WTC11 (cell line): ENCODE measurements around the gene F13A1. TPM values are rescaled to one million over a fixed set of nuclear protein-coding genes. Genes with fewer than 3 reads are reported as not detected.

Experiments
- ATAC-seq: fragments of 200-7000 bp; cut with Tn5 transposase; 2 replicates; pipeline ENCODE4 v1.10.0; 2021; ENCODE audit warnings: mild to moderate bottlenecking, moderate library complexity
- CTCF ChIA-PET: fragments of 300-600 bp; sonication (Branson Sonifier 250); formaldehyde crosslinking; loops from one replicate; lab custom pipeline; 2021; ENCODE audit warnings: antibody characterized with exemption; lab: Charles Lee
- POLR2A ChIA-PET: fragments of 350-600 bp; sonication (Branson Sonifier 250); formaldehyde crosslinking; loops from one replicate; lab custom pipeline; 2021; ENCODE audit warnings: antibody characterized with exemption; lab: Charles Lee
- DNase-seq: peaks from one replicate; pipeline ENCODE4 v3.0.0; 2021; ENCODE audit warnings: low spot score
- H3K27ac Mint-ChIP-seq: 2 replicates; pipeline ENCODE4 v1.8.0; 2021; ENCODE audit warnings: mixed read lengths
- H3K27me3 Mint-ChIP-seq: 2 replicates; pipeline ENCODE4 v1.8.0; 2021; ENCODE audit warnings: low read depth, mild to moderate bottlenecking, moderate library complexity, mixed read lengths
- H3K36me3 Mint-ChIP-seq: 2 replicates; pipeline ENCODE4 v1.8.0; 2021; ENCODE audit warnings: mixed read lengths
- H3K4me1 Mint-ChIP-seq: 2 replicates; pipeline ENCODE4 v1.8.0; 2022; ENCODE audit warnings: mixed read lengths
- H3K4me3 Mint-ChIP-seq: 2 replicates; pipeline ENCODE4 v1.8.0; 2021; ENCODE audit warnings: mild to moderate bottlenecking, moderate library complexity, mixed read lengths
- H3K9me3 Mint-ChIP-seq: 2 replicates; pipeline ENCODE4 v1.8.0; 2021; ENCODE audit warnings: mixed read lengths
- ATF3 ChIP-seq: sonication (generic); formaldehyde crosslinking; conservative IDR thresholded peaks from 2 replicates; pipeline ENCODE4 v1.8.1; 2022; ENCODE audit warnings: mild to moderate bottlenecking, missing genetic modification reagents
- ELF4 ChIP-seq: sonication (generic); formaldehyde crosslinking; IDR thresholded peaks from 2 replicates; pipeline ENCODE4 v1.8.1; 2022; ENCODE audit warnings: low read depth, mild to moderate bottlenecking, moderate library complexity, missing genetic modification reagents
- FOXK1 ChIP-seq: sonication (generic); formaldehyde crosslinking; IDR thresholded peaks from 2 replicates; pipeline ENCODE4 v1.8.0; 2022; ENCODE audit warnings: mild to moderate bottlenecking, moderate library complexity, missing genetic modification reagents
- FOXP1 ChIP-seq: sonication (generic); formaldehyde crosslinking; IDR thresholded peaks from 2 replicates; pipeline ENCODE4 v1.8.0; 2022; ENCODE audit warnings: missing genetic modification reagents, mild to moderate bottlenecking, moderate library complexity, borderline replicate concordance
- FOXP4 ChIP-seq: sonication (generic); formaldehyde crosslinking; IDR thresholded peaks from 2 replicates; pipeline ENCODE4 v1.8.0; 2022; ENCODE audit warnings: mild to moderate bottlenecking, missing genetic modification reagents
- GTF2I ChIP-seq: fragments of 250-450 bp; sonication (Bioruptor Pico); conservative IDR thresholded peaks from 2 replicates; pipeline ENCODE4 v1.4.0; 2021; ENCODE audit warnings: mild to moderate bottlenecking
- KAT7 ChIP-seq: sonication (generic); formaldehyde crosslinking; IDR thresholded peaks from 2 replicates; pipeline ENCODE4 v1.8.1; 2023; ENCODE audit warnings: missing genetic modification reagents, mild to moderate bottlenecking, borderline replicate concordance
- MXD4 ChIP-seq: fragments of 250-450 bp; sonication (Bioruptor Pico); IDR thresholded peaks from 2 replicates; pipeline ENCODE4 v1.8.0; 2021; ENCODE audit warnings: mild to moderate bottlenecking, moderate library complexity, borderline replicate concordance
- NFE2L1 ChIP-seq: sonication (generic); formaldehyde crosslinking; IDR thresholded peaks from 2 replicates; pipeline ENCODE4 v1.8.1; 2023; ENCODE audit warnings: missing genetic modification reagents
- SP1 ChIP-seq: sonication (generic); formaldehyde crosslinking; conservative IDR thresholded peaks from 2 replicates; pipeline ENCODE4 v1.8.1; 2022; ENCODE audit warnings: missing genetic modification reagents
- STAT6 ChIP-seq: sonication (generic); formaldehyde crosslinking; conservative IDR thresholded peaks from 2 replicates; pipeline ENCODE4 v1.8.1; 2023; ENCODE audit warnings: mild to moderate bottlenecking, low read depth, missing genetic modification reagents, moderate library complexity
- ZNF121 ChIP-seq: sonication (generic); formaldehyde crosslinking; IDR thresholded peaks from 2 replicates; pipeline ENCODE4 v1.8.0; 2023; ENCODE audit warnings: missing genetic modification reagents
- ZNF138 ChIP-seq: sonication (generic); formaldehyde crosslinking; conservative IDR thresholded peaks from 2 replicates; pipeline ENCODE4 v1.8.1; 2022; ENCODE audit warnings: mild to moderate bottlenecking, moderate library complexity, missing genetic modification reagents
- ZNF263 ChIP-seq: sonication (generic); formaldehyde crosslinking; IDR thresholded peaks from 2 replicates; pipeline ENCODE4 v1.8.1; 2022; ENCODE audit warnings: low read depth, mild to moderate bottlenecking, moderate library complexity, missing genetic modification reagents
- ZSCAN18 ChIP-seq: fragments of 250-450 bp; sonication (Bioruptor Pico); IDR thresholded peaks from 2 replicates; pipeline ENCODE4 v2.1.2; 2022; ENCODE audit warnings: mild to moderate bottlenecking, moderate library complexity
- total RNA-seq: library from RNA; stranded (reverse); gene quantifications from 3 replicates; pipeline ENCODE4 v1.2.3, GENCODE V29; 2021
- TF ChIP-seq, protein P1 (sequence below): sonication (generic); formaldehyde crosslinking; IDR thresholded peaks from 2 replicates; pipeline ENCODE4 v1.8.1; 2022; ENCODE audit warnings: missing genetic modification reagents, borderline replicate concordance
- TF ChIP-seq, protein P2 (sequence below): sonication (generic); formaldehyde crosslinking; IDR thresholded peaks from 2 replicates; pipeline ENCODE4 v1.8.0; 2022; ENCODE audit warnings: mild to moderate bottlenecking, missing genetic modification reagents
- TF ChIP-seq, protein P3 (sequence below): sonication (generic); formaldehyde crosslinking; IDR thresholded peaks from 2 replicates; pipeline ENCODE4 v1.8.0; 2022; ENCODE audit warnings: missing genetic modification reagents
- TF ChIP-seq, protein P4 (sequence below): sonication (generic); formaldehyde crosslinking; IDR thresholded peaks from 2 replicates; pipeline ENCODE4 v1.8.0; 2023; ENCODE audit warnings: missing genetic modification reagents, mild to moderate bottlenecking, borderline replicate concordance

The F13A1 gene
- total RNA-seq, 1 experiment from 2014 or later, result 1.0 TPM

- TF ChIP-seq FOXP1 (CRISPR knock-in tag) (no peak), ATF3 (CRISPR knock-in tag) (no peak), ZSCAN18 (CRISPR knock-in tag) (no peak), GTF2I (CRISPR knock-in tag) (no peak)
- TF ChIP-seq, protein P1, sequence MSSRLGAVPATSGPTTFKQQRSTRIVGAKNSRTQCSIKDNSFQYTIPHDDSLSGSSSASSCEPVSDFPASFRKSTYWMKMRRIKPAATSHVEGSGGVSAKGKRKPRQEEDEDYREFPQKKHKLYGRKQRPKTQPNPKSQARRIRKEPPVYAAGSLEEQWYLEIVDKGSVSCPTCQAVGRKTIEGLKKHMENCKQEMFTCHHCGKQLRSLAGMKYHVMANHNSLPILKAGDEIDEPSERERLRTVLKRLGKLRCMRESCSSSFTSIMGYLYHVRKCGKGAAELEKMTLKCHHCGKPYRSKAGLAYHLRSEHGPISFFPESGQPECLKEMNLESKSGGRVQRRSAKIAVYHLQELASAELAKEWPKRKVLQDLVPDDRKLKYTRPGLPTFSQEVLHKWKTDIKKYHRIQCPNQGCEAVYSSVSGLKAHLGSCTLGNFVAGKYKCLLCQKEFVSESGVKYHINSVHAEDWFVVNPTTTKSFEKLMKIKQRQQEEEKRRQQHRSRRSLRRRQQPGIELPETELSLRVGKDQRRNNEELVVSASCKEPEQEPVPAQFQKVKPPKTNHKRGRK, result no peak
Measured at GRCh38 chr6:6199678-6200077, 120.8 kb downstream of the F13A1 start (continued).

DNA sequence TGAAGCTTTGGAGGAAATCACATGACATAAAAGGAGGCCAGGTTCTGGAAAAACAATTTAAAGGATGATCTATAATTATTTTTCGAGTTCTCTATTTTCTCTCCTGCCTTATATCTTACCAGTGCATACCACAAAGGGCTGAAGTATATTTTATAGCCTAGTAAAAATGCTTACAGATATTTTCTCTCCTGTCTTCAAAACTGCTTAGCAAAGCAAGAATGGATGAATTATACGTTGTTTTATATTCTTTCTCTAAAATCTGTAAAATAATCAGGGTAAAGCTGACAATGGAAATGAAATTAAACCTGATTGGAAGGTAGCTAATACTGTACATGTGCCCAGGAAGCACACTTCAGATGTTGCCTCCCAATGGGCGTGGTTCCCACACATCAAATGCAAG is 123.7 kb downstream of the F13A1 start:
- H3K4me3 Mint-ChIP-seq, result no peak overlapping the region
- no peaks in the 10 kb centered on the region for H3K36me3 Mint-ChIP-seq
- no peak for ATAC-seq
- peaks cover 12% of the 10 kb centered on the region for H3K9me3 Mint-ChIP-seq
- DNase-seq, result no peak
- CTCF ChIA-PET, result no interaction called here
- peaks cover 3% of the 10 kb centered on the region for H3K4me1 Mint-ChIP-seq
- H3K27ac Mint-ChIP-seq, result no peak overlapping the region
- POLR2A ChIA-PET, result no interaction called here
- H3K27me3 Mint-ChIP-seq, result no peaks in the 10 kb centered on the region; the same call in none of the 2 replicates
- TF ChIP-seq, protein P2, sequence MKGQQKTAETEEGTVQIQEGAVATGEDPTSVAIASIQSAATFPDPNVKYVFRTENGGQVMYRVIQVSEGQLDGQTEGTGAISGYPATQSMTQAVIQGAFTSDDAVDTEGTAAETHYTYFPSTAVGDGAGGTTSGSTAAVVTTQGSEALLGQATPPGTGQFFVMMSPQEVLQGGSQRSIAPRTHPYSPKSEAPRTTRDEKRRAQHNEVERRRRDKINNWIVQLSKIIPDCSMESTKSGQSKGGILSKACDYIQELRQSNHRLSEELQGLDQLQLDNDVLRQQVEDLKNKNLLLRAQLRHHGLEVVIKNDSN (CRISPR knock-in tag), result no peak
- TF ChIP-seq FOXK1 (CRISPR knock-in tag), result no peak
- no peak for TF ChIP-seq FOXP4
- no peak for TF ChIP-seq MXD4
- TF ChIP-seq, protein P3, sequence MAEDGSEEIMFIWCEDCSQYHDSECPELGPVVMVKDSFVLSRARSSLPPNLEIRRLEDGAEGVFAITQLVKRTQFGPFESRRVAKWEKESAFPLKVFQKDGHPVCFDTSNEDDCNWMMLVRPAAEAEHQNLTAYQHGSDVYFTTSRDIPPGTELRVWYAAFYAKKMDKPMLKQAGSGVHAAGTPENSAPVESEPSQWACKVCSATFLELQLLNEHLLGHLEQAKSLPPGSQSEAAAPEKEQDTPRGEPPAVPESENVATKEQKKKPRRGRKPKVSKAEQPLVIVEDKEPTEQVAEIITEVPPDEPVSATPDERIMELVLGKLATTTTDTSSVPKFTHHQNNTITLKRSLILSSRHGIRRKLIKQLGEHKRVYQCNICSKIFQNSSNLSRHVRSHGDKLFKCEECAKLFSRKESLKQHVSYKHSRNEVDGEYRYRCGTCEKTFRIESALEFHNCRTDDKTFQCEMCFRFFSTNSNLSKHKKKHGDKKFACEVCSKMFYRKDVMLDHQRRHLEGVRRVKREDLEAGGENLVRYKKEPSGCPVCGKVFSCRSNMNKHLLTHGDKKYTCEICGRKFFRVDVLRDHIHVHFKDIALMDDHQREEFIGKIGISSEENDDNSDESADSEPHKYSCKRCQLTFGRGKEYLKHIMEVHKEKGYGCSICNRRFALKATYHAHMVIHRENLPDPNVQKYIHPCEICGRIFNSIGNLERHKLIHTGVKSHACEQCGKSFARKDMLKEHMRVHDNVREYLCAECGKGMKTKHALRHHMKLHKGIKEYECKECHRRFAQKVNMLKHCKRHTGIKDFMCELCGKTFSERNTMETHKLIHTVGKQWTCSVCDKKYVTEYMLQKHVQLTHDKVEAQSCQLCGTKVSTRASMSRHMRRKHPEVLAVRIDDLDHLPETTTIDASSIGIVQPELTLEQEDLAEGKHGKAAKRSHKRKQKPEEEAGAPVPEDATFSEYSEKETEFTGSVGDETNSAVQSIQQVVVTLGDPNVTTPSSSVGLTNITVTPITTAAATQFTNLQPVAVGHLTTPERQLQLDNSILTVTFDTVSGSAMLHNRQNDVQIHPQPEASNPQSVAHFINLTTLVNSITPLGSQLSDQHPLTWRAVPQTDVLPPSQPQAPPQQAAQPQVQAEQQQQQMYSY (CRISPR knock-in tag), result no peak
- TF ChIP-seq, protein P4, sequence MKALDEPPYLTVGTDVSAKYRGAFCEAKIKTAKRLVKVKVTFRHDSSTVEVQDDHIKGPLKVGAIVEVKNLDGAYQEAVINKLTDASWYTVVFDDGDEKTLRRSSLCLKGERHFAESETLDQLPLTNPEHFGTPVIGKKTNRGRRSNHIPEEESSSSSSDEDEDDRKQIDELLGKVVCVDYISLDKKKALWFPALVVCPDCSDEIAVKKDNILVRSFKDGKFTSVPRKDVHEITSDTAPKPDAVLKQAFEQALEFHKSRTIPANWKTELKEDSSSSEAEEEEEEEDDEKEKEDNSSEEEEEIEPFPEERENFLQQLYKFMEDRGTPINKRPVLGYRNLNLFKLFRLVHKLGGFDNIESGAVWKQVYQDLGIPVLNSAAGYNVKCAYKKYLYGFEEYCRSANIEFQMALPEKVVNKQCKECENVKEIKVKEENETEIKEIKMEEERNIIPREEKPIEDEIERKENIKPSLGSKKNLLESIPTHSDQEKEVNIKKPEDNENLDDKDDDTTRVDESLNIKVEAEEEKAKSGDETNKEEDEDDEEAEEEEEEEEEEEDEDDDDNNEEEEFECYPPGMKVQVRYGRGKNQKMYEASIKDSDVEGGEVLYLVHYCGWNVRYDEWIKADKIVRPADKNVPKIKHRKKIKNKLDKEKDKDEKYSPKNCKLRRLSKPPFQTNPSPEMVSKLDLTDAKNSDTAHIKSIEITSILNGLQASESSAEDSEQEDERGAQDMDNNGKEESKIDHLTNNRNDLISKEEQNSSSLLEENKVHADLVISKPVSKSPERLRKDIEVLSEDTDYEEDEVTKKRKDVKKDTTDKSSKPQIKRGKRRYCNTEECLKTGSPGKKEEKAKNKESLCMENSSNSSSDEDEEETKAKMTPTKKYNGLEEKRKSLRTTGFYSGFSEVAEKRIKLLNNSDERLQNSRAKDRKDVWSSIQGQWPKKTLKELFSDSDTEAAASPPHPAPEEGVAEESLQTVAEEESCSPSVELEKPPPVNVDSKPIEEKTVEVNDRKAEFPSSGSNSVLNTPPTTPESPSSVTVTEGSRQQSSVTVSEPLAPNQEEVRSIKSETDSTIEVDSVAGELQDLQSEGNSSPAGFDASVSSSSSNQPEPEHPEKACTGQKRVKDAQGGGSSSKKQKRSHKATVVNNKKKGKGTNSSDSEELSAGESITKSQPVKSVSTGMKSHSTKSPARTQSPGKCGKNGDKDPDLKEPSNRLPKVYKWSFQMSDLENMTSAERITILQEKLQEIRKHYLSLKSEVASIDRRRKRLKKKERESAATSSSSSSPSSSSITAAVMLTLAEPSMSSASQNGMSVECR (CRISPR knock-in tag), result no peak
- no peak for TF ChIP-seq ZNF263 (CRISPR knock-in tag)
- no peak for TF ChIP-seq ELF4
- no peak for TF ChIP-seq NFE2L1
- no peak for TF ChIP-seq STAT6 (CRISPR knock-in tag)
- no peak for TF ChIP-seq KAT7
- no peak for TF ChIP-seq ZNF121 (CRISPR knock-in tag)
- no peak for TF ChIP-seq ZNF138 (CRISPR knock-in tag)
- no peak for TF ChIP-seq SP1 (CRISPR knock-in tag)
